Measurements from ENCODE around the gene UGCG.

Gene UGCG

GRCh38 chr9:111962021-111962420, 65.4 kb downstream of the UGCG start:
- Mint-ChIP-seq H3K4me3 (no peak overlapping the region), H3K36me3 (ENCODE audit: low read depth) (peaks cover 2% of the 10 kb centered on the region), H3K27ac (no peak overlapping the region), H3K27me3 (ENCODE audit: low read depth) (peaks cover 38% of the 10 kb centered on the region), H3K9me3 (no peaks in the 10 kb centered on the region), H3K4me1 (ENCODE audit: low read depth) (peaks cover 17% of the 10 kb centered on the region)

GRCh38 chr9:111963995-111964394, 67.4 kb downstream of the UGCG start:
- H3K27ac Mint-ChIP-seq, result no peak overlapping the region
- no peaks in the 10 kb centered on the region for H3K9me3 Mint-ChIP-seq
- H3K4me3 Mint-ChIP-seq, result no peak overlapping the region
- peaks cover 6% of the 10 kb centered on the region for H3K4me1 Mint-ChIP-seq (ENCODE audit: low read depth)
- H3K36me3 Mint-ChIP-seq (ENCODE audit: low read depth), result peaks cover under 1% of the 10 kb centered on the region
- peaks cover 27% of the 10 kb centered on the region for H3K27me3 Mint-ChIP-seq (ENCODE audit: low read depth)

GRCh38 chr9:111965566-111966019, 69.0 kb downstream of the UGCG start:
- no peaks in the 10 kb centered on the region for H3K9me3 Mint-ChIP-seq
- peak overlapping the region; percentile 6 for H3K27ac Mint-ChIP-seq
- H3K4me1 Mint-ChIP-seq (ENCODE audit: low read depth), result peaks cover 4% of the 10 kb centered on the region
- H3K36me3 Mint-ChIP-seq (ENCODE audit: low read depth), result no peaks in the 10 kb centered on the region
- peaks cover 16% of the 10 kb centered on the region for H3K27me3 Mint-ChIP-seq (ENCODE audit: low read depth)
- H3K4me3 Mint-ChIP-seq, result no peak overlapping the region

GRCh38 chr9:111966124-111966723, 69.6 kb downstream of the UGCG start:
- Mint-ChIP-seq H3K27ac (no peak overlapping the region), H3K36me3 (ENCODE audit: low read depth) (no peaks in the 10 kb centered on the region), H3K4me3 (no peak overlapping the region), H3K4me1 (ENCODE audit: low read depth) (peaks cover 4% of the 10 kb centered on the region), H3K9me3 (no peaks in the 10 kb centered on the region), H3K27me3 (ENCODE audit: low read depth) (peaks cover 14% of the 10 kb centered on the region)

- peaks cover 4% of the 10 kb centered on the region for H3K4me1 Mint-ChIP-seq (ENCODE audit: low read depth)
- H3K4me3 Mint-ChIP-seq, result no peak overlapping the region
- H3K27me3 Mint-ChIP-seq (ENCODE audit: low read depth), result peaks cover 9% of the 10 kb centered on the region
- no peak overlapping the region for H3K27ac Mint-ChIP-seq
- no peaks in the 10 kb centered on the region for H3K36me3 Mint-ChIP-seq (ENCODE audit: low read depth)
- no peaks in the 10 kb centered on the region for H3K9me3 Mint-ChIP-seq
Observed at GRCh38 chr9:111966861-111967291, 70.3 kb downstream of the UGCG start.

GRCh38 chr9:111967621-111968020, 71.0 kb downstream of the UGCG start:
- Mint-ChIP-seq H3K27ac (no peak overlapping the region), H3K4me3 (no peak overlapping the region), H3K36me3 (ENCODE audit: low read depth) (no peaks in the 10 kb centered on the region), H3K9me3 (no peaks in the 10 kb centered on the region), H3K4me1 (ENCODE audit: low read depth) (peaks cover 4% of the 10 kb centered on the region), H3K27me3 (ENCODE audit: low read depth) (peaks cover 10% of the 10 kb centered on the region)

GRCh38 chr9:111969061-111969460, 72.4 kb downstream of the UGCG start:
- no peak overlapping the region for H3K4me3 Mint-ChIP-seq
- H3K27ac Mint-ChIP-seq, result no peak overlapping the region
- H3K4me1 Mint-ChIP-seq (ENCODE audit: low read depth), result peaks cover 4% of the 10 kb centered on the region
- no peaks in the 10 kb centered on the region for H3K9me3 Mint-ChIP-seq
- no peaks in the 10 kb centered on the region for H3K36me3 Mint-ChIP-seq (ENCODE audit: low read depth)
- H3K27me3 Mint-ChIP-seq (ENCODE audit: low read depth), result peaks cover 9% of the 10 kb centered on the region

GRCh38 chr9:111969622-111970021, 73.0 kb downstream of the UGCG start:
- H3K4me1 Mint-ChIP-seq (ENCODE audit: low read depth), result peaks cover 4% of the 10 kb centered on the region
- H3K27ac Mint-ChIP-seq, result no peak overlapping the region
- H3K36me3 Mint-ChIP-seq (ENCODE audit: low read depth), result no peaks in the 10 kb centered on the region
- H3K4me3 Mint-ChIP-seq, result no peak overlapping the region
- H3K27me3 Mint-ChIP-seq (ENCODE audit: low read depth), result peaks cover 12% of the 10 kb centered on the region
- no peaks in the 10 kb centered on the region for H3K9me3 Mint-ChIP-seq

- Mint-ChIP-seq H3K9me3 (no peaks in the 10 kb centered on the region), H3K4me3 (no peak overlapping the region), H3K36me3 (ENCODE audit: low read depth) (no peaks in the 10 kb centered on the region), H3K27me3 (ENCODE audit: low read depth) (peaks cover 12% of the 10 kb centered on the region), H3K27ac (no peak overlapping the region), H3K4me1 (ENCODE audit: low read depth) (no peaks in the 10 kb centered on the region)
Observed at GRCh38 chr9:111970827-111971226, 74.2 kb downstream of the UGCG start.

- Mint-ChIP-seq H3K9me3 (no peaks in the 10 kb centered on the region), H3K27me3 (ENCODE audit: low read depth) (peaks cover 25% of the 10 kb centered on the region), H3K36me3 (ENCODE audit: low read depth) (no peaks in the 10 kb centered on the region), H3K4me3 (no peak overlapping the region), H3K27ac (no peak overlapping the region), H3K4me1 (ENCODE audit: low read depth) (no peaks in the 10 kb centered on the region)
Observed at GRCh38 chr9:111974092-111974681, 77.6 kb downstream of the UGCG start.

GRCh38 chr9:111975709-111976108, 79.1 kb downstream of the UGCG start:
- Mint-ChIP-seq H3K4me3 (no peak overlapping the region), H3K36me3 (ENCODE audit: low read depth) (no peaks in the 10 kb centered on the region), H3K4me1 (ENCODE audit: low read depth) (no peaks in the 10 kb centered on the region), H3K9me3 (no peaks in the 10 kb centered on the region), H3K27ac (no peak overlapping the region), H3K27me3 (ENCODE audit: low read depth) (peaks cover 31% of the 10 kb centered on the region)

GRCh38 chr9:111978616-111979015, 82.0 kb downstream of the UGCG start:
- no peak overlapping the region for H3K27ac Mint-ChIP-seq
- no peak overlapping the region for H3K4me3 Mint-ChIP-seq
- H3K36me3 Mint-ChIP-seq (ENCODE audit: low read depth), result no peaks in the 10 kb centered on the region
- H3K27me3 Mint-ChIP-seq (ENCODE audit: low read depth), result peaks cover 44% of the 10 kb centered on the region
- H3K9me3 Mint-ChIP-seq, result no peaks in the 10 kb centered on the region
- peaks cover 5% of the 10 kb centered on the region for H3K4me1 Mint-ChIP-seq (ENCODE audit: low read depth)

GRCh38 chr9:111979561-111979960, 82.9 kb downstream of the UGCG start:
- Mint-ChIP-seq H3K27ac (no peak overlapping the region), H3K9me3 (no peaks in the 10 kb centered on the region), H3K36me3 (ENCODE audit: low read depth) (no peaks in the 10 kb centered on the region), H3K27me3 (ENCODE audit: low read depth) (peaks cover 40% of the 10 kb centered on the region), H3K4me1 (ENCODE audit: low read depth) (peaks cover 9% of the 10 kb centered on the region), H3K4me3 (no peak overlapping the region)

- H3K4me1 Mint-ChIP-seq (ENCODE audit: low read depth), result peaks cover 9% of the 10 kb centered on the region
- H3K9me3 Mint-ChIP-seq, result no peaks in the 10 kb centered on the region
- H3K36me3 Mint-ChIP-seq (ENCODE audit: low read depth), result no peaks in the 10 kb centered on the region
- peaks cover 40% of the 10 kb centered on the region for H3K27me3 Mint-ChIP-seq (ENCODE audit: low read depth)
- H3K4me3 Mint-ChIP-seq, result no peak overlapping the region
- no peak overlapping the region for H3K27ac Mint-ChIP-seq
Observed at GRCh38 chr9:111980398-111980797, 83.8 kb downstream of the UGCG start.

- peaks cover 37% of the 10 kb centered on the region for H3K27me3 Mint-ChIP-seq (ENCODE audit: low read depth)
- H3K27ac Mint-ChIP-seq, result no peak overlapping the region
- H3K4me3 Mint-ChIP-seq, result no peak overlapping the region
- no peaks in the 10 kb centered on the region for H3K9me3 Mint-ChIP-seq
- H3K4me1 Mint-ChIP-seq (ENCODE audit: low read depth), result peaks cover 13% of the 10 kb centered on the region
- peaks cover 2% of the 10 kb centered on the region for H3K36me3 Mint-ChIP-seq (ENCODE audit: low read depth)
Observed at GRCh38 chr9:111983484-111983908, 86.9 kb downstream of the UGCG start.

All from T-helper 1 cell treated with Interleukin-12 subunit alpha and Interleukin-12 subunit beta and Interleukin-4 antibody, amounts not matched to agents 30 μg/mL and 1 μg/mL, for 36 hours (primary cell).